Posterior vena cava (tissue), 2 donors: ENCODE results near the gene ZNF280D. TPM values are rescaled to one million over a fixed set of nuclear protein-coding genes. Genes with fewer than 3 reads are reported as not detected.

Source experiments
- DNase-seq: peaks from one replicate; pipeline ENCODE4 v3.0.0-alpha.2; 2020; ENCODE audit warnings: low spot score
- intact Hi-C, 2 donors: fragments of 100-400 bp; cut with DNase I; formaldehyde crosslinking; loops; one replicate each; pipeline versions ENCODE4 v1.14.1 to v1.14.2; 2022 to 2023
- total RNA-seq, 2 donors: library from RNA; stranded (reverse); fragmentation: NEBNext Ultra II Directional; extraction: Animal tissue kit (Norgen Biotek cat#: 25700); gene quantifications; one replicate each; pipeline ENCODE4 v1.2.1, GENCODE V29; 2021
- donor health status: DM: yes; HTN: yes; CAD: no.
- donor health status: DM: yes; HTN: yes; CAD: no.

Gene ZNF280D
- total RNA-seq, 2 donors from 2014 or later, result 53.5 to 60.9 TPM

GRCh38 chr15:56659197-56659596 lies 74.1 kb downstream of the ZNF280D start:
- intact Hi-C loops, result no loop called here
- DNase-seq, result no peak

- intact Hi-C loops, result no loop called here
- no peak for DNase-seq
Measured at GRCh38 chr15:56654624-56655023, 78.7 kb downstream of the ZNF280D start.

- DNase-seq, result no peak
- intact Hi-C loops, result no loop called here
Measured at GRCh38 chr15:56654216-56654615, 79.1 kb downstream of the ZNF280D start.

- intact Hi-C loops, result no loop called here
- DNase-seq, result no peak
Measured at GRCh38 chr15:56653787-56654186, 79.5 kb downstream of the ZNF280D start.

- intact Hi-C loops, result no loop called here
- no peak for DNase-seq
Measured at GRCh38 chr15:56653107-56653506, 80.2 kb downstream of the ZNF280D start.

GRCh38 chr15:56648311-56648710 lies 85.0 kb downstream of the ZNF280D start:
- intact Hi-C loops, result no loop called here
- no peak for DNase-seq

- DNase-seq, result no peak
- intact Hi-C loops, result no loop called here
Measured at GRCh38 chr15:56640549-56640948, 92.8 kb downstream of the ZNF280D start.

- intact Hi-C loops, result no loop called here
- DNase-seq, result no peak
Measured at GRCh38 chr15:56640127-56640526, 93.2 kb downstream of the ZNF280D start.

- intact Hi-C loops, result no loop called here
- DNase-seq, result no peak
Measured at GRCh38 chr15:56639631-56640030, 93.7 kb downstream of the ZNF280D start.

- intact Hi-C loops, result no loop called here
- no peak for DNase-seq
Measured at GRCh38 chr15:56631765-56632164, 101.5 kb downstream of the ZNF280D start.

- intact Hi-C loops, result no loop called here
- DNase-seq, result no peak
Measured at GRCh38 chr15:56628893-56629532, 104.3 kb downstream of the ZNF280D start.

GRCh38 chr15:56619887-56620286 lies 113.4 kb downstream of the ZNF280D start:
- intact Hi-C loops, result loop anchor here in 1 of 2 donors (5.0 kb wide), 1 partner anchor 762 kb away; no protein-coding TSS in a partner anchor
- no peak for DNase-seq

GRCh38 chr15:56617628-56618027 lies 115.7 kb downstream of the ZNF280D start:
- intact Hi-C loops, result loop anchor here in 1 of 2 donors (5.0 kb wide), 1 partner anchor 765 kb away; no protein-coding TSS in a partner anchor
- DNase-seq, result no peak

- intact Hi-C loops, result loop anchor here in 1 of 2 donors (5.0 kb wide), 1 partner anchor 766 kb away; no protein-coding TSS in a partner anchor
- no peak for DNase-seq
Measured at GRCh38 chr15:56616551-56616950, 116.8 kb downstream of the ZNF280D start.

- intact Hi-C loops, result no loop called here
- DNase-seq, result no peak
Measured at GRCh38 chr15:56613811-56614210, 119.5 kb downstream of the ZNF280D start.

- no peak for DNase-seq
- intact Hi-C loops, result no loop called here
Measured at GRCh38 chr15:56608993-56609392, 124.3 kb downstream of the ZNF280D start.

GRCh38 chr15:56608140-56608778 lies 125.0 kb downstream of the ZNF280D start:
- DNase-seq, result no peak
- intact Hi-C loops, result no loop called here

- intact Hi-C loops, result no loop called here
Measured at GRCh38 chr15:56602253-56602652, 131.1 kb downstream of the ZNF280D start.

GRCh38 chr15:56600380-56600779 lies 132.9 kb downstream of the ZNF280D start:
- intact Hi-C loops, result no loop called here
- DNase-seq, result no peak

More at GRCh38 chr15:56602253-56602652, 131.1 kb downstream of the ZNF280D start:
- no peak for DNase-seq

- no peak for DNase-seq
- intact Hi-C loops, result no loop called here
Measured at GRCh38 chr15:56598991-56599390, 134.3 kb downstream of the ZNF280D start.

GRCh38 chr15:56587686-56588085 lies 145.6 kb downstream of the ZNF280D start:
- no peak for DNase-seq
- intact Hi-C loops, result no loop called here
